Germinal center (tissue), 1 donor: Measurements from ENCODE around the gene WDTC1.

Experiments
- DNase-seq: peaks from one replicate; pipeline ENCODE4 v3.0.0; 2012; ENCODE audit warnings: mixed read lengths, low spot score

Gene WDTC1

GRCh38 chr1:27356277-27356618 is 121.8 kb downstream of the WDTC1 start:
- no peak for DNase-seq

GRCh38 chr1:27356619-27357280 is 122.3 kb downstream of the WDTC1 start:
- DNase-seq = peak; percentile 18

- peak; percentile 92 for DNase-seq
These were observed 123.0 kb downstream of the WDTC1 start for GRCh38 chr1:27357281-27358037.
